GM12875 (cell line): ENCODE data around the gene CNGB1.

Experiments
- H3K4me3 ChIP-seq: one replicate; pipeline ENCODE4 v1.5.1; 2011; ENCODE audit warnings: low read depth, low read length, control low read depth
- CTCF ChIP-seq: IDR thresholded peaks from 2 replicates; pipeline ENCODE4 v1.5.1; 2011; ENCODE audit warnings: low read depth, mild to moderate bottlenecking, control low read depth, inconsistent platforms, low read length, moderate library complexity, borderline replicate concordance; ENCODE audit not compliant: insufficient read depth

CNGB1 gene

GRCh38 chr16:57930533-57930932 is 40.4 kb downstream of the CNGB1 start:
- no peak for TF ChIP-seq CTCF
- H3K4me3 ChIP-seq: no peak overlapping the region

- no peak overlapping the region for H3K4me3 ChIP-seq
- no peak for TF ChIP-seq CTCF
Observed at GRCh38 chr16:57929250-57929649, 41.7 kb downstream of the CNGB1 start.

- no peak overlapping the region for H3K4me3 ChIP-seq
- TF ChIP-seq CTCF: no peak
Observed at GRCh38 chr16:57926041-57926440, 44.9 kb downstream of the CNGB1 start.

- TF ChIP-seq CTCF: no peak
- H3K4me3 ChIP-seq: no peak overlapping the region
Observed at GRCh38 chr16:57925310-57925709, 45.6 kb downstream of the CNGB1 start.

GRCh38 chr16:57924514-57924913 is 46.4 kb downstream of the CNGB1 start:
- H3K4me3 ChIP-seq: no peak overlapping the region
- no peak for TF ChIP-seq CTCF

- no peak for TF ChIP-seq CTCF
- no peak overlapping the region for H3K4me3 ChIP-seq
Observed at GRCh38 chr16:57923841-57924240, 47.1 kb downstream of the CNGB1 start.

GRCh38 chr16:57923418-57923817 is 47.5 kb downstream of the CNGB1 start:
- TF ChIP-seq CTCF: no peak
- H3K4me3 ChIP-seq: no peak overlapping the region
